Colon (tissue), 2 donors: ENCODE results near the gene PARVG.

ENCODE experiments used
- FAIRE-seq: peaks from 2 replicates; lab custom pipeline; 2012; peaks lifted over from hg19 to GRCh38; lab: Jason Lieb, UNC
- donor health status: control.
- donor health status: control.

Gene PARVG, protein sequence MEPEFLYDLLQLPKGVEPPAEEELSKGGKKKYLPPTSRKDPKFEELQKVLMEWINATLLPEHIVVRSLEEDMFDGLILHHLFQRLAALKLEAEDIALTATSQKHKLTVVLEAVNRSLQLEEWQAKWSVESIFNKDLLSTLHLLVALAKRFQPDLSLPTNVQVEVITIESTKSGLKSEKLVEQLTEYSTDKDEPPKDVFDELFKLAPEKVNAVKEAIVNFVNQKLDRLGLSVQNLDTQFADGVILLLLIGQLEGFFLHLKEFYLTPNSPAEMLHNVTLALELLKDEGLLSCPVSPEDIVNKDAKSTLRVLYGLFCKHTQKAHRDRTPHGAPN

DNA sequence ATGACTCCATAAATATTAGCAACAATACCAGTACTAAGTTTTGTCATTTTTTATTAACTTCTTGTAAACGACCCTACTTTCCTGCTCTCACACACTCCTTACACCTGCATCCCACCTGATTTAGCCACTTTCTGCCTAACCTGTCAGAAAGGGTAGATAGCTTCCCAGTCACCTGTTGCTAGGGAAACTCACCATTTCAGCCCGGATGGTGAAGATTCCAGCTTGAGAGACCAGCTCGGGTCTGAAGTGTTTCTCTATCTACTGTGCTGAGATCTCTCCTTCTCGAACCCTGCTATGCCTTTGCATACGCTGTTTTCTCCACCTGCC is at the start of gene PARVG:
Gene PARVG (plus strand): TSS at position 220 of the 327 bp plus-strand sequence. CDS start 2,405 bp downstream, outside the sequence.
- FAIRE-seq, result no peak

GRCh38 chr22:44131412-44131811 is 49.3 kb upstream of the PARVG start:
- no peak for FAIRE-seq

- FAIRE-seq, result no peak
Measured at GRCh38 chr22:44131989-44132685, 48.6 kb upstream of the PARVG start.

DNA sequence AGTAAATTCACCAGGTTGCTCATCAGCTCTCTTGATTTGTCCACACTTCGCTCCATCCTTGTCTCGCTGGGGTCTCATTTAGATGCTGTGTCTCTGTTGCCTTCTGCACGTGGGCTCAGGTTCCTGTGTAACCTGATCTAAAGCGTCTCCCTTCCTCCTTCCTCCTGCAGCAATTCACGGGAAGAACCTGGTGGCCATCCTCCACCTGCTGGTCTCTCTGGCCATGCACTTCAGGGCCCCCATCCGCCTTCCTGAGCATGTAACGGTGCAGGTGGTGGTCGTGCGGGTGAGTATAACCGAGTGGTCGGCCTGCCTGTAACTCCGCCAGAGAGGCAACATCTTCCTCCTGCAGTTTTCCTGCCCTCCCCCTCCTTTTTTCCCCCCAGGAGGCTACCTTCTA is 48.0 kb upstream of the PARVG start:
- no peak for FAIRE-seq

DNA sequence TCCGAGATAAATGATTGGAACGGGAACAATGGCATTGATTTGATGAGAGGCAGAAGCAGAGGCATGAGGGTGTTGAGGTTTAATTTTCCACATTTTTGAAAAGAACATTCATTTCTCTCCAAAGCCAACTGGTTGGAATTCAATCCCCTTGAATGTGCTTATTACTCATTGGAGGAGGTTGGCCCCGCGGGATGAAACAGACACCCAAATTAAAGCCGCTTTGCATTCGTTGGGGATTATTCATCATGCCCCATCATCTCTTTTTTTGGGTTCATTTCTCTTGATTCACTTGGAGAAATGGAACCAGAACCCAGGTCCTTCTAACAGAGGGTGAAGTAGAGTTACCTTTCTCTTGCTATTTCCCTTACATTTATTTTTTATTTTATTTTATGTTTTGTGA is 47.6 kb upstream of the PARVG start:
- FAIRE-seq, result no peak

DNA sequence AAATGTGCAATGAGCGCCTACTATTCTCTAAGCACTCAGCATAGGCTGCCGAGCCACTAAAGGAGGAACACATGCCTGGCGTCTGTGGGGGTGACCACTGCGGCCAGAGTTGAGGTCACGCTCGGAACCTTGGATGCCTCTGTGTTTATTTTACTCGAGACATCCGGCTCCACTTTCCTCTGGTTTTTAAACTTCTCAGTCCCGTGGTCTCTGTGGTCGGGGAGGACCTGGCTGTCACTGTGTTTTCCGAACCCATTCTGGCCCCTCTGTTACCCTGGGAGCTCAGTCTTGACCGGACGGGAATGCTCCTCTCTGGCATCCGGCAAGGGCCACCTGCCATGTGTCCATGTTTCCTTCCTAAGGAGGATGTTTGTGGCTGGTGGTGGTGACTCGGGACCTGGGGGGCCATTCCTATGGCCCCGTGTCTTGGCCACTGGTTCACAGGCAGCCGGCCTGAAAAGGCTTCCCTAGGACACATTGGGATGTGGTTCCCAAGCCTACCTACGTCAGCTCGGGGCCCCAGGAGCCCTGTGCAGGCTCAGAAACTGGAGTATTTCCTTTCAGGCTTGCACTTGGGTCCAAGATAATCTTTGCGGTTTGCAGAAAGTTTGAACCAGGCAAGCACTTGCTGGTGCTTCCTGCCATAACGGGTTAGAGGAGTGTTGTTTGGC is 46.7 kb upstream of the PARVG start:
- no peak for FAIRE-seq

- no peak for FAIRE-seq
Measured at GRCh38 chr22:44136112-44136511, 44.6 kb upstream of the PARVG start.

DNA sequence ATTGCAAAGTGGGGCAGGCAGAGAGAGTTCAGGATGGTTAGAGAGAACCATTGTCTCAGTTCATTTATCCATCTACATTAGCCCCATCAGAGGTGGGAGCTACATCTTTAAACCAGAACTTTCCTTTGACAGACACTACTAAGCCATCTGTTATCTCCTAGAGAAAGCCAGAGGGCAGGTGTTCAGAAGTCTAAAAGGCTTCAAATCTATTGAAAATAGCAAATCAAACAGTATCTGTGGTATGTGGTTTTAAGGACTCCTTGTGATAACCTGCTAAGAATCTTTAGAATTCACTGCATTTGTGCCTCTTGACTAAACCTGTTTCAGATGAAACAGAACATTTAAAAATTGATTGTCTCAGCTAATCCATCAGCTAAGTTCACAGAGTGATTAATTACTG is 43.9 kb upstream of the PARVG start:
- FAIRE-seq, result no peak

DNA sequence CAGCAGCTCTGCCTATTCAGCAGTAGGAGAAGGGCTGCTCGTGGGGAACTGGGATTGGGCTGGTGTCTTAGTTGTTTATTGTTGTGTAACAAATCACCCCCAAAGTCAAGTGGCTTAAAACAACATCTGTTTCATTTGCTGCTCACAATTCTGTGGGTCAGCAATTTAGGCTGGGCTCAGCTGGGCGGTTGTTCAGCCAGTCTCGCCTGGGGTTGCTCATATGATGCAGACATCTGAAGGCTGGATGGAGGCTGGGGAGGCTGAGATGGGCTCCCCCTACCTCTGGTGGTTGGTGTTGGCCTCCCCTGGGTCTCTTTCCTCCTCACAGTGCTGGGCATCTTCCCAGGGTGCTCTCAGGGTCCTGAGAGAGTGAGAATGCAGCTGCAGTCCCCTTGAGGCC is 43.3 kb upstream of the PARVG start:
- FAIRE-seq, result no peak

- FAIRE-seq, result no peak
Measured at GRCh38 chr22:44139773-44140172, 41.0 kb upstream of the PARVG start.

GRCh38 chr22:44142421-44143104 is 38.2 kb upstream of the PARVG start:
- FAIRE-seq, result no peak

- no peak for FAIRE-seq
Measured at GRCh38 chr22:44143105-44143474, 37.6 kb upstream of the PARVG start.

GRCh38 chr22:44143579-44143978 is 37.1 kb upstream of the PARVG start:
- no peak for FAIRE-seq

DNA sequence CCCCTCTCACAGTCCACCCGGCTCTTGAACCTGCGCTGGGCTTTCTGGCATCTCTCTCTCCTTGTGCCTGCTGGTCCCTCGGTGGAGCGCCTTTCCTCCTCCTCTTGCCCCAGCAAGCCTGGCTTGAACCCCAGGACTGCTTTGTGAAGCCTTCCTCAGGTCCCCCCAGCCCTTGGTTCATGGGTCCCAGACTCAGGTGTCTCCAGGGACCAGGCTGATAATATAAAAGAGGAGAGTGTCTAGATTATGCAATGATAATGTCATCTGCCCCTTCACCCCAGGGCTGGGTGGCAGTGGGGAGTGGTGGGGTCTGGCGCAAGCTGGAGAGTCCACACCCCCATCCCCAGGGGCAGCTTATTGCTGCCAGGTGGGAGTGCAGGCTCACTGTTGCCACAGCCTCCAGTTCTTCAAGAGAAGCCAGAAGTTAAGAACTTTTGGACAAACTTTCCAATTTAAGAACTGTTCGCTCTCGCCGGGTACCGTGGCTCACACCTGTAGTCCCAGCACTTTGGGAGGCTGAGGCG is 36.6 kb upstream of the PARVG start:
- no peak for FAIRE-seq

DNA sequence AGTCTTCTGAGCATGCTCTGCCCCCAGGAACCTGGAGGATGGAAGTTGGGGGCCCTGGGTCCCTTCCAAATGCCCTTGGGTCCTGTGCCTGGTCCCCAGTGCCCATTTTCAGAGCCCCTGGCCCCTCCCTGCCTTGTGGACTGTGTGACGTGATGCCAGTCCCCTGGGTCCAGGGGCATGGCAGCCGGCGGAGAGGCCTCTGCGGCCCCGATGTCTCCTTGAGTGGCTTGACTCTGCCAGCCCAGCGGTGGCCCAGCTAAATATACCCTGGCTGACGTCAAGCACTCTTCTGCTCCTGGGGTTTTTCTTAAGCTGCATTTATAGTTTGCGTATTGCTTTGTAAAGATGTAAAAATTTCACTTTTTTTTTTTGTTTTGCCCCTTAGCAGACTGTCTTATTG is 35.2 kb upstream of the PARVG start:
- no peak for FAIRE-seq

GRCh38 chr22:44146088-44146861 is 34.5 kb upstream of the PARVG start:
- FAIRE-seq, result no peak

DNA sequence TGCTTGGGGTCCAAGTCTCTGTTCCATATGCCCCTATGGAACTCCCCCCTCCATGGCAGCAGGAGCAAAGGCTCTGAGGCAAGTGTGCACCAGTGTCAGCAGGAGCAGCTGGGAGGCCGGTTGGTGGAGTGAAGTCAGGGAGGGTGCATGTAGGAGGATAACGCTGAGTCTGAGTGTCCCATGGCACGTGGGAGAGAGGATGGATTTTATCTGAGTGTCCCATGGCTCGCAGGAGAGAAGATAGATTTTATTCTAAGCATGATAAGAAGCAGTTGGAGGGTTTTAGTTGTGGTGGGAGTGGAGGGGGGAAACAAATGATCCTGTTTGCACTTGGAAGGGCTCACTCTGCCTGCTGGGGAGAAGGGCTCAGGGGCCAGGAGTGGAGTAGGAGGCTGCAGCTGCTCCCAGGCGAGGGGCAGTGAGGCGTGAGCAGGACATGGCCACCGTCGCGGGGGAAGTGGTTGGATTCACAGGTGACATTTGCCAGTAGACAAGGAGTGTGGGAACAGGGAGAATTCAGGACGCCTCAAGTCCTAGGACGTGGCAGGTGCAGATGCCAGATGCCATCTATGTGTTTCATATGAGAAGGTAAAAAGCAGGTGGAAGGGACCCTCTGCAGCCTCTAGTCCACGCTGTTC is 33.6 kb upstream of the PARVG start:
- no peak for FAIRE-seq

DNA sequence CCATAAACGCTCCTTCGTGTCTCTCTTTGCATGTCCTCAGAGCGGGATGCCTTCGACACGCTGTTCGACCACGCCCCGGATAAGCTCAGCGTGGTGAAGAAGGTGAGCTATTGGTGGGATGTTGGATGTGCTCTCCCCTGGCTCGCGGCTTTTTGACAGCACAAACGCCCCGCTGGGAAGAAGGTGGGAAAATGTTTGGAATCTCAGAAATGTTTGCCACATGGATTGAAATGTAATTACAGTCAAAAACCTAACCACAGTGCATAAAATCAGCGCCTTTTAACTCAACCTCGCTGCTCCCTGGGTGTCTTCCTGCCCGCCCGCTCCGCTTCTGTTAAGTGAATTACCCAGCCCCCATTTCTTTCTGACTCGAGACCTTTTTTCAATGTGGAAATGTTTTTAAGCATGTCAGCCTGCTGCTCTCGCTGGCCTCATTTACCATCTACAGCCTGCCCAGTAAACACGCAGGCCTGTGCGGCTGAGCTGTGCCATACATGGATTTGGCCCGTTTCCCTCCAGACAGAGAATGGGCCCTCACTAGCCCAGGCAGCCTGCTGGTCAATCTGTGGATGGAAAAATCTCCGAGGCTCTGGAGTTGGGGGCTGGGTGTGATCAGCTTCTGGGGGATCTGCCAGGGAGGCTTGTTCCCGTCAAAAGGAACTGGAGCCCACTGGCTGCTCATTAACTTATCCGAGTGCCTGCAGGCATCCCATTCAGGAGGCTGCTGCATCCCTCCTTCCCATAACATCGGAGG is 32.7 kb upstream of the PARVG start:
- FAIRE-seq, result no peak

- no peak for FAIRE-seq
Measured at GRCh38 chr22:44151676-44152075, 29.0 kb upstream of the PARVG start.

- FAIRE-seq, result no peak
Measured at GRCh38 chr22:44153710-44154109, 27.0 kb upstream of the PARVG start.
